SK-N-SH (cell line): Measurements from ENCODE around the gene ITPRID1. TPM values are rescaled to one million over a fixed set of nuclear protein-coding genes. Genes with fewer than 3 reads are reported as not detected.

Source experiments
- CTCF ChIA-PET: fragments of 300-600, 350-600 bp; formaldehyde crosslinking; extraction: SDS; loops from one replicate; lab custom pipeline; 2021; lab: Yijun Ruan, JAX
- POLR2A ChIA-PET: fragments of 350-600 bp; sonication (Branson Sonifier 250); formaldehyde crosslinking; extraction: SDS; loops from one replicate; lab custom pipeline; 2020; ENCODE audit warnings: antibody characterized with exemption, inconsistent platforms; lab: Yijun Ruan, JAX
- DNase-seq: peaks from one replicate; pipeline ENCODE4 v3.0.0; 2012
- H2AFZ ChIP-seq: fragments of 200-600 bp; sonication (generic); 2 replicates; pipeline ENCODE4 v1.8.1; 2016; ENCODE audit warnings: antibody characterized with exemption, mild to moderate bottlenecking, low read depth
- H3F3A ChIP-seq: fragments of 200-600 bp; sonication (generic); replicated peaks from 2 replicates; pipeline ENCODE3; 2016; ENCODE audit warnings: antibody characterized with exemption, mild to moderate bottlenecking; ENCODE audit not compliant: insufficient read depth
- H3K27ac ChIP-seq, 2 experiments: fragments of 200-500 bp in 1 of 2; fragments of 200-600 bp in 1 of 2; sonication (Bioruptor generic) in 1 of 2; sonication (generic), shearing (Covaris generic) in 1 of 2; 2 replicates each; pipeline versions ENCODE4 v1.5.1 to v1.6.1; 2014 to 2016; ENCODE audit warnings: low read depth in 2 of 2, inconsistent platforms in 1 of 2, low read length in 1 of 2, mild to moderate bottlenecking in 1 of 2, mixed read lengths in 1 of 2
- H3K27me3 ChIP-seq: fragments of 200-600 bp; sonication (generic), shearing (Covaris generic); 2 replicates; pipeline ENCODE4 v1.6.1; 2016; ENCODE audit warnings: mixed run types; ENCODE audit not compliant: insufficient read depth
- H3K36me3 ChIP-seq, 2 experiments: fragments of 200-500 bp in 1 of 2; fragments of 200-600 bp in 1 of 2; sonication (Bioruptor generic) in 1 of 2; sonication (generic) in 1 of 2; replicated peaks in 1 of 2; 2 replicates each; pipeline versions ENCODE3 to v1.5.1; 2014 to 2016; ENCODE audit warnings: low read length in 1 of 2, mild to moderate bottlenecking in 1 of 2; ENCODE audit not compliant: insufficient read depth in 2 of 2, control insufficient read depth in 1 of 2
- H3K4me1 ChIP-seq, 2 experiments: fragments of 200-500 bp in 1 of 2; fragments of 200-600 bp in 1 of 2; sonication (Bioruptor generic) in 1 of 2; sonication (generic), shearing (Covaris generic) in 1 of 2; 2 replicates each; pipeline versions ENCODE4 v1.5.1 to v1.6.1; 2014 to 2016; ENCODE audit warnings: low read depth in 1 of 2, low read length in 1 of 2, mixed run types in 1 of 2; ENCODE audit not compliant: insufficient read depth in 2 of 2, control insufficient read depth in 1 of 2
- H3K4me2 ChIP-seq: fragments of 200-600 bp; sonication (generic), shearing (Covaris generic); 2 replicates; pipeline ENCODE4 v1.6.1; 2017; ENCODE audit warnings: mixed run types
- H3K4me3 ChIP-seq, 2 experiments: fragments of 200-500 bp in 1 of 2; fragments of 200-600 bp in 1 of 2; sonication (Bioruptor generic) in 1 of 2; sonication (generic), shearing (Covaris generic) in 1 of 2; 2 replicates each; pipeline versions ENCODE4 v1.5.1 to v1.8.1; 2014 to 2016; ENCODE audit warnings: low read depth in 2 of 2, inconsistent platforms in 1 of 2, low read length in 1 of 2, mild to moderate bottlenecking in 1 of 2, mixed read lengths in 1 of 2, moderate library complexity in 1 of 2
- H3K79me2 ChIP-seq: fragments of 200-600 bp; sonication (generic); 2 replicates; pipeline ENCODE4 v1.8.1; 2017; ENCODE audit warnings: mild to moderate bottlenecking; ENCODE audit not compliant: insufficient read depth
- H3K9ac ChIP-seq: fragments of 200-600 bp; sonication (generic); 2 replicates; pipeline ENCODE4 v1.6.1; 2017; ENCODE audit warnings: mixed run types
- H3K9me2 ChIP-seq: fragments of 200-600 bp; sonication (generic); 2 replicates; pipeline ENCODE4 v1.6.1; 2017; ENCODE audit warnings: mixed run types
- H3K9me3 ChIP-seq: fragments of 200-600 bp; sonication (generic); 2 replicates; pipeline ENCODE4 v1.6.1; 2017; ENCODE audit warnings: mixed run types, mild to moderate bottlenecking, moderate library complexity
- H4K20me1 ChIP-seq: fragments of 200-600 bp; sonication (generic); 2 replicates; pipeline ENCODE4 v1.6.1; 2017; ENCODE audit warnings: mild to moderate bottlenecking, mixed run types; ENCODE audit not compliant: insufficient read depth
- CHD2 ChIP-seq: fragments of 150-350 bp; IDR thresholded peaks from 2 replicates; pipeline ENCODE4 v1.6.1; 2018; ENCODE audit warnings: low read length; ENCODE audit not compliant: partially characterized antibody
- ELF1 ChIP-seq: IDR thresholded peaks from 2 replicates; pipeline ENCODE4 v1.4.0; 2012
- EZH2phosphoT487 ChIP-seq: fragments of 200-600 bp; sonication (generic); IDR thresholded peaks from 2 replicates; pipeline ENCODE4 v1.6.1; 2017; ENCODE audit warnings: low read depth, mixed run types, mild to moderate bottlenecking, antibody characterized with exemption, moderate library complexity, borderline replicate concordance
- FOSL2 ChIP-seq: IDR thresholded peaks from 2 replicates; pipeline ENCODE4 v1.4.0; 2012; ENCODE audit warnings: low read depth, mild to moderate bottlenecking, moderate library complexity, borderline replicate concordance
- FOXJ3 ChIP-seq: sonication (generic); formaldehyde crosslinking; IDR thresholded peaks from 2 replicates; pipeline ENCODE4 v1.5.1; 2020; ENCODE audit warnings: mild to moderate bottlenecking, missing genetic modification reagents
- FOXM1 ChIP-seq: IDR thresholded peaks from 2 replicates; pipeline ENCODE4 v1.4.0; 2012; ENCODE audit warnings: low read depth, mild to moderate bottlenecking
- GATA2 ChIP-seq: sonication (generic); formaldehyde crosslinking; IDR thresholded peaks from 2 replicates; pipeline ENCODE4 v1.5.0; 2020; ENCODE audit warnings: mild to moderate bottlenecking, missing genetic modification reagents
- MEF2A ChIP-seq: IDR thresholded peaks from 2 replicates; pipeline ENCODE4 v1.4.0; 2012; ENCODE audit warnings: low read depth, borderline replicate concordance
- MXI1 ChIP-seq: IDR thresholded peaks from 2 replicates; pipeline ENCODE4 v1.6.1; 2012; ENCODE audit warnings: mild to moderate bottlenecking, low read depth, low read length, improper control_type of control experiment
- RFX5 ChIP-seq: IDR thresholded peaks from 2 replicates; pipeline ENCODE4 v1.6.1; 2012; ENCODE audit warnings: mild to moderate bottlenecking, improper control_type of control experiment, low read length
- RXRA ChIP-seq: IDR thresholded peaks from 2 replicates; pipeline ENCODE4 v1.4.0; 2012; ENCODE audit warnings: low read depth, mild to moderate bottlenecking, borderline replicate concordance
- TEAD4 ChIP-seq: IDR thresholded peaks from 2 replicates; pipeline ENCODE4 v1.4.0; 2012; ENCODE audit warnings: mild to moderate bottlenecking, borderline replicate concordance; ENCODE audit not compliant: insufficient read depth
- WGBS: methylation state at CpG from one replicate; pipeline ENCODE4 v1.1.6; 2017; ENCODE audit warnings: low lambda C conversion rate; 5-methylcytosine and 5-hydroxymethylcytosine counted together
- polyA plus RNA-seq, 3 experiments: library from polyadenylated mRNA; depleted of rRNA; stranded (reverse); fragments of >200 nt; gene quantifications; 2 replicates each; pipeline ENCODE4 v1.2.3, GENCODE V29; 2012
- TF ChIP-seq, protein P1 (sequence below): IDR thresholded peaks from 2 replicates; pipeline ENCODE4; 2012
- TF ChIP-seq, protein P2 (sequence below): IDR thresholded peaks from 2 replicates; pipeline ENCODE4 v1.4.0; 2012; ENCODE audit warnings: low read depth, borderline replicate concordance
- TF ChIP-seq, protein P3 (sequence below): IDR thresholded peaks from 2 replicates; pipeline ENCODE4 v1.6.1; 2012; ENCODE audit warnings: mild to moderate bottlenecking, low read depth, low read length, moderate library complexity

Gene ITPRID1
- polyA plus RNA-seq, 1 of the 3 experiments (the other 2 are of a cell fraction) = not detected

DNA sequence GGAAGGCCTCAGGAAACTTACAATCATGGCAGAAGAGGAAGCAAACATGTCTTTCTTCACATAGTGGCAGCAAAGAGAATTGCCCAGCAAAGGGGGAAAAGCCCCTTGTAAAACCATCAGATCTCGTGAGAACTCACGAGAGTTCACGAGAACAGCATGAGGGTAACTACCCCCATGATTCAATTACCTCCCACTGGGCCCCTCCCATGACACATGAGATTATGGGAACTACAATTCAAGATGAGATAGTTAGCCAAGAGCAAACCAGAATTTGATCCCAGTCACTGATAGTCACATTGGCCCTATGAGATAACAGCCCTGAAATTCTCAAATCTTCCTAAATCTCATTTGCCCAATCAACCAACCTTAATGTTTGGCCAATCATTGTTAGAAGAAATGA is 18.2 kb upstream of the ITPRID1 start (continued):
- TF ChIP-seq, protein P1, sequence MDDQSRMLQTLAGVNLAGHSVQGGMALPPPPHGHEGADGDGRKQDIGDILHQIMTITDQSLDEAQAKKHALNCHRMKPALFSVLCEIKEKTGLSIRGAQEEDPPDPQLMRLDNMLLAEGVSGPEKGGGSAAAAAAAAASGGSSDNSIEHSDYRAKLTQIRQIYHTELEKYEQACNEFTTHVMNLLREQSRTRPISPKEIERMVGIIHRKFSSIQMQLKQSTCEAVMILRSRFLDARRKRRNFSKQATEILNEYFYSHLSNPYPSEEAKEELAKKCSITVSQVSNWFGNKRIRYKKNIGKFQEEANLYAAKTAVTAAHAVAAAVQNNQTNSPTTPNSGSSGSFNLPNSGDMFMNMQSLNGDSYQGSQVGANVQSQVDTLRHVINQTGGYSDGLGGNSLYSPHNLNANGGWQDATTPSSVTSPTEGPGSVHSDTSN = no peak
- TF ChIP-seq MXI1 (no peak), FOSL2 (no peak), GATA2 (CRISPR knock-in tag) (no peak)
- TF ChIP-seq, all 33 proteins: peak for 0

DNA sequence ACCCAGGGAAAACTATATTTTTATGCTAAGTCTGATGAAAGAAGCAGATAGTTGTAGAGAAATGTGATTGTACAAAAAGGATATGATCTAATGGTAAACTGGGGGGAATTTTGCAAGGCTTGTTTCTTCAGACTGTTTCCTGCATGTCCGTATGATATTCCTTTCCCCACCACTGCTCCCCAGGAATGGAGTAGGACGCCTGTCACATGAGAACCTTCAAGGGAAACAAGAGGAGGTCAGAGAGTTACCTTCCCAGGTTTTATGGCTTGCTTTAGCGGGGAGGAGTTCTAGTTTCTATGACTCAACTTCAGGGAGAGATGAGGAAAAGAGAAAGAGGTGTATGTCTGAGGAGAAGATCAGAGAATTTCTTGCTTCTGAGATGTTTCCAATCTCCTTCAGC is 16.4 kb upstream of the ITPRID1 start:
- Histone ChIP-seq H3K9ac (no peak overlapping the region), H3K4me2 (no peak overlapping the region), H3K79me2 (no peaks in the 10 kb centered on the region), H3K27ac (no peak overlapping the region), H2AFZ (no peak overlapping the region), H3K27me3 (no peaks in the 10 kb centered on the region), H3K9me2 (no peaks in the 10 kb centered on the region), H3K4me1 (no peaks in the 10 kb centered on the region), H4K20me1 (no peaks in the 10 kb centered on the region), H3K36me3 (no peaks in the 10 kb centered on the region), H3K4me3 (no peak overlapping the region), H3F3A (no peaks in the 10 kb centered on the region), H3K9me3 (no peaks in the 10 kb centered on the region)
- ChIA-PET POLR2A (no interaction called here), CTCF (interaction anchor here (0.7 to 1.3 kb wide), 3 partner anchors 125 to 377 kb away, joined by 3 to 4 read pairs (median 3); no protein-coding TSS in a partner anchor)
- TF ChIP-seq GATA2 (CRISPR knock-in tag) = no peak
- TF ChIP-seq ELF1 = no peak
- TF ChIP-seq TEAD4 = no peak
- TF ChIP-seq, protein P2, sequence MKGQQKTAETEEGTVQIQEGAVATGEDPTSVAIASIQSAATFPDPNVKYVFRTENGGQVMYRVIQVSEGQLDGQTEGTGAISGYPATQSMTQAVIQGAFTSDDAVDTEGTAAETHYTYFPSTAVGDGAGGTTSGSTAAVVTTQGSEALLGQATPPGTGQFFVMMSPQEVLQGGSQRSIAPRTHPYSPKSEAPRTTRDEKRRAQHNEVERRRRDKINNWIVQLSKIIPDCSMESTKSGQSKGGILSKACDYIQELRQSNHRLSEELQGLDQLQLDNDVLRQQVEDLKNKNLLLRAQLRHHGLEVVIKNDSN = no peak
- TF ChIP-seq FOXM1 = no peak
- TF ChIP-seq RXRA = no peak
- TF ChIP-seq EZH2phosphoT487 = no peak
- TF ChIP-seq CHD2 = no peak
- TF ChIP-seq MEF2A = no peak
- TF ChIP-seq, protein P3, sequence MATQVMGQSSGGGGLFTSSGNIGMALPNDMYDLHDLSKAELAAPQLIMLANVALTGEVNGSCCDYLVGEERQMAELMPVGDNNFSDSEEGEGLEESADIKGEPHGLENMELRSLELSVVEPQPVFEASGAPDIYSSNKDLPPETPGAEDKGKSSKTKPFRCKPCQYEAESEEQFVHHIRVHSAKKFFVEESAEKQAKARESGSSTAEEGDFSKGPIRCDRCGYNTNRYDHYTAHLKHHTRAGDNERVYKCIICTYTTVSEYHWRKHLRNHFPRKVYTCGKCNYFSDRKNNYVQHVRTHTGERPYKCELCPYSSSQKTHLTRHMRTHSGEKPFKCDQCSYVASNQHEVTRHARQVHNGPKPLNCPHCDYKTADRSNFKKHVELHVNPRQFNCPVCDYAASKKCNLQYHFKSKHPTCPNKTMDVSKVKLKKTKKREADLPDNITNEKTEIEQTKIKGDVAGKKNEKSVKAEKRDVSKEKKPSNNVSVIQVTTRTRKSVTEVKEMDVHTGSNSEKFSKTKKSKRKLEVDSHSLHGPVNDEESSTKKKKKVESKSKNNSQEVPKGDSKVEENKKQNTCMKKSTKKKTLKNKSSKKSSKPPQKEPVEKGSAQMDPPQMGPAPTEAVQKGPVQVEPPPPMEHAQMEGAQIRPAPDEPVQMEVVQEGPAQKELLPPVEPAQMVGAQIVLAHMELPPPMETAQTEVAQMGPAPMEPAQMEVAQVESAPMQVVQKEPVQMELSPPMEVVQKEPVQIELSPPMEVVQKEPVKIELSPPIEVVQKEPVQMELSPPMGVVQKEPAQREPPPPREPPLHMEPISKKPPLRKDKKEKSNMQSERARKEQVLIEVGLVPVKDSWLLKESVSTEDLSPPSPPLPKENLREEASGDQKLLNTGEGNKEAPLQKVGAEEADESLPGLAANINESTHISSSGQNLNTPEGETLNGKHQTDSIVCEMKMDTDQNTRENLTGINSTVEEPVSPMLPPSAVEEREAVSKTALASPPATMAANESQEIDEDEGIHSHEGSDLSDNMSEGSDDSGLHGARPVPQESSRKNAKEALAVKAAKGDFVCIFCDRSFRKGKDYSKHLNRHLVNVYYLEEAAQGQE = no peak
- no peak for TF ChIP-seq RFX5
- no peak for TF ChIP-seq FOXJ3 (CRISPR knock-in tag)
- no peak for DNase-seq
- WGBS = 9% methylated on average over 3 of the region's 3 CpGs
